CD4-positive, alpha-beta T cell (primary cell): ENCODE results near the gene EZH1. TPM values are rescaled to one million over a fixed set of nuclear protein-coding genes. Genes with fewer than 3 reads are reported as not detected.

Source experiments
- ATAC-seq: fragments of 200-7000 bp; cut with Tn5 transposase; one replicate; pipeline ENCODE4 v1.10.0; 2022; ENCODE audit warnings: mild to moderate bottlenecking; ENCODE audit not compliant: poor library complexity
- CTCF ChIA-PET: fragments of 350-600 bp; sonication (Branson Sonifier 250); formaldehyde crosslinking; loops from one replicate; lab custom pipeline; 2021; ENCODE audit warnings: antibody characterized with exemption, inconsistent platforms; lab: Charles Lee
- POLR2A ChIA-PET: fragments of 350-600 bp; sonication (Branson Sonifier 250); formaldehyde crosslinking; loops from one replicate; lab custom pipeline; 2021; ENCODE audit warnings: antibody characterized with exemption, inconsistent platforms; lab: Charles Lee
- DNase-seq, 14 experiments: peaks; one replicate each; pipeline ENCODE4 v3.0.0-alpha.2; 2013 to 2020; ENCODE audit warnings: mixed read lengths in 2 of 14
- H3K27ac ChIP-seq, 2 donors: one replicate each; pipeline versions ENCODE4 v1.5.1 to v1.7.0; 2013; ENCODE audit warnings: low read length in 2 of 2, low read depth in 1 of 2, mild to moderate bottlenecking in 1 of 2
- H3K27me3 ChIP-seq, 2 experiments: 1 replicate in 1 of 2; 2 replicates in 1 of 2; pipeline versions ENCODE4 v1.6.1 to v1.7.0; 2013; ENCODE audit warnings: low read length in 2 of 2, control low read depth in 1 of 2, mild to moderate bottlenecking in 1 of 2, moderate library complexity in 1 of 2; ENCODE audit not compliant: insufficient read depth in 2 of 2, control insufficient read depth in 1 of 2
- H3K36me3 ChIP-seq: one replicate; pipeline ENCODE4 v1.6.1; 2013; ENCODE audit warnings: low read length, control low read depth; ENCODE audit not compliant: insufficient read depth
- H3K4me1 ChIP-seq: one replicate; pipeline ENCODE4 v1.6.1; 2013; ENCODE audit warnings: low read length, control low read depth; ENCODE audit not compliant: insufficient read depth
- H3K4me3 ChIP-seq: one replicate; pipeline ENCODE4 v1.5.1; 2013; ENCODE audit warnings: mild to moderate bottlenecking, low read length, moderate library complexity
- H3K9me3 ChIP-seq, 2 experiments: 1 replicate in 1 of 2; 2 replicates in 1 of 2; pipeline versions ENCODE4 v1.6.1 to v1.7.0; 2013; ENCODE audit warnings: low read length in 2 of 2, mild to moderate bottlenecking in 2 of 2, control low read depth in 1 of 2, moderate library complexity in 1 of 2; ENCODE audit not compliant: control insufficient read depth in 1 of 2, insufficient read depth in 1 of 2
- H3K27ac Mint-ChIP-seq: one replicate; pipeline ENCODE4 v1.8.0; 2020; ENCODE audit warnings: mixed read lengths
- H3K27me3 Mint-ChIP-seq: one replicate; pipeline ENCODE4 v1.8.0; 2021; ENCODE audit warnings: mixed read lengths
- H3K36me3 Mint-ChIP-seq: one replicate; pipeline ENCODE4 v1.8.0; 2021; ENCODE audit warnings: low read depth, mixed read lengths
- H3K4me1 Mint-ChIP-seq: one replicate; pipeline ENCODE4 v1.8.0; 2021; ENCODE audit warnings: low read depth, mixed read lengths
- H3K4me3 Mint-ChIP-seq: one replicate; pipeline ENCODE4 v1.8.0; 2020; ENCODE audit warnings: mild to moderate bottlenecking, mixed read lengths
- H3K9me3 Mint-ChIP-seq: one replicate; pipeline ENCODE4 v1.8.0; 2020; ENCODE audit warnings: mixed read lengths
- CTCF ChIP-seq: fragments of 200-600 bp; IDR thresholded peaks from one replicate; pipeline ENCODE4 v1.8.0; 2022; ENCODE audit warnings: antibody characterized with exemption, mild to moderate bottlenecking
- intact Hi-C, 2 experiments: fragments of 100-400 bp; cut with DNase I in 1 of 2; cut with micrococcal nuclease in 1 of 2; formaldehyde crosslinking; loops; one replicate each; pipeline versions ENCODE4 v1.15.1 to v1.9.0; 2023 to 2025; cut with DNase I, micrococcal nuclease
- microRNA-seq: library from miRNA; unstranded; fragments of <30 nt; microRNA quantifications from one replicate; pipeline ENCODE4 v1.2.0, GENCODE V29; 2021; ENCODE audit warnings: borderline microRNAs expressed, borderline replicate concordance
- total RNA-seq, 174 experiments: library from RNA in 2 of 174; stranded (reverse) in 2 of 174; gene quantifications; one replicate each; pipeline ENCODE4 v1.2.3 and lab custom pipeline; 2021 to 2026

EZH1 gene
- total RNA-seq, 2 experiments from 2014 or later: 73.3 to 76.1 TPM

- DNase-seq (no peak), ATAC-seq (no peak)
- Histone ChIP-seq H3K27me3 (peaks cover 9 to 11% of the 10 kb centered on the region in 2 experiments), H3K27ac (no peak overlapping the region), H3K36me3 (no peaks in the 10 kb centered on the region), H3K4me1 (peaks cover 5% of the 10 kb centered on the region), H3K9me3 (no peaks in the 10 kb centered on the region), H3K4me3 (no peak overlapping the region)
- Mint-ChIP-seq H3K36me3 (no peaks in the 10 kb centered on the region), H3K4me3 (no peak overlapping the region), H3K4me1 (peaks cover 9% of the 10 kb centered on the region), H3K27me3 (peaks cover 20% of the 10 kb centered on the region), H3K27ac (no peak overlapping the region), H3K9me3 (no peaks in the 10 kb centered on the region)
- no peak for TF ChIP-seq CTCF
- CTCF ChIA-PET: no interaction called here
- POLR2A ChIA-PET: no interaction called here
- intact Hi-C loops: no loop called here
These were observed 91.4 kb downstream of the EZH1 start for GRCh38 chr17:42653179-42654124.

GRCh38 chr17:42651392-42651791 lies 93.4 kb downstream of the EZH1 start:
- no peak overlapping the region for H3K4me3 Mint-ChIP-seq
- H3K9me3 Mint-ChIP-seq: no peaks in the 10 kb centered on the region
- DNase-seq (no peak), ATAC-seq (no peak)
- ChIA-PET POLR2A (no interaction called here), CTCF (no interaction called here)
- Histone ChIP-seq H3K36me3 (no peaks in the 10 kb centered on the region), H3K4me1 (peaks cover 4% of the 10 kb centered on the region), H3K27me3 (peaks cover 9 to 11% of the 10 kb centered on the region in 2 experiments), H3K9me3 (no peaks in the 10 kb centered on the region), H3K27ac (no peak overlapping the region), H3K4me3 (no peak overlapping the region)
- peaks cover 4% of the 10 kb centered on the region for H3K4me1 Mint-ChIP-seq
- H3K27me3 Mint-ChIP-seq: peaks cover 20% of the 10 kb centered on the region
- TF ChIP-seq CTCF: no peak
- no peaks in the 10 kb centered on the region for H3K36me3 Mint-ChIP-seq
- intact Hi-C loops: no loop called here
- H3K27ac Mint-ChIP-seq: no peak overlapping the region

Small RNA genes within 50 kb of the gene (microRNA-seq; reads per million reads assigned to microRNA genes)
- not detected for gene MIR6780A

Other genes starting within 250 kb of the EZH1 start
- gene NAGLU, start 208.8 kb downstream of the EZH1 start, total RNA-seq: 1 to 10 TPM; 7.8 TPM
- under 1 TPM; 0.80 to 0.81 TPM for gene HSD17B1, start 192.1 kb downstream of the EZH1 start, total RNA-seq
- 10 to 100 TPM; 37.8 to 40.7 TPM for gene COASY, start 182.9 kb downstream of the EZH1 start, total RNA-seq
- 10 to 100 TPM; 29.2 to 32.1 TPM for gene MLX, start 177.9 kb downstream of the EZH1 start, total RNA-seq
- gene PSMC3IP, start 167.3 kb downstream of the EZH1 start, total RNA-seq: 1 to 10 TPM; 2.6 to 3.4 TPM
- 10 to 100 TPM; 46.7 to 48.7 TPM for gene RETREG3, start 135.7 kb downstream of the EZH1 start, total RNA-seq
- gene TUBG1, start 135.4 kb downstream of the EZH1 start, total RNA-seq: 1 to 10 TPM; 7.3 to 8.5 TPM
- 1 to 10 TPM; 9.0 to 9.7 TPM for gene TUBG2, start 85.8 kb downstream of the EZH1 start, total RNA-seq
- 1 to 10 TPM in 1 of 2 experiments, under 1 TPM in 1; 0.60 to 1.1 TPM for gene PLEKHH3, start 68.0 kb downstream of the EZH1 start, total RNA-seq
- gene CCR10, start 63.2 kb downstream of the EZH1 start, total RNA-seq: 1 to 10 TPM; 1.5 to 2.4 TPM
- 1 to 10 TPM; 4.4 to 4.5 TPM for gene CNTNAP1, start 62.5 kb downstream of the EZH1 start, total RNA-seq
- not detected for gene RAMP2, start 16.2 kb upstream of the EZH1 start, total RNA-seq
- gene VPS25, start 28.4 kb upstream of the EZH1 start, total RNA-seq: 10 to 100 TPM; 40.6 to 45.7 TPM
- under 1 TPM; 0.42 to 0.74 TPM for gene WNK4, start 35.6 kb upstream of the EZH1 start, total RNA-seq
- 1 to 10 TPM; 4.0 to 4.5 TPM for gene COA3, start 53.7 kb upstream of the EZH1 start, total RNA-seq
- gene CNTD1, start 53.8 kb upstream of the EZH1 start, total RNA-seq: not detected
- gene BECN1, start 79.2 kb upstream of the EZH1 start, total RNA-seq: 100 to 1,000 TPM; 130 to 138 TPM
- gene PSME3, start 88.4 kb upstream of the EZH1 start, total RNA-seq: 10 to 100 TPM; 62.1 to 62.5 TPM
- 1 to 10 TPM; 2.5 to 2.9 TPM for gene AOC2, start 99.5 kb upstream of the EZH1 start, total RNA-seq
- 1 to 10 TPM in 1 of 2 experiments, under 1 TPM in 1; 0.78 to 1.0 TPM for gene AOC3, start 106.2 kb upstream of the EZH1 start, total RNA-seq
- not detected for gene G6PC1, start 155.8 kb upstream of the EZH1 start, total RNA-seq
- gene AARSD1, start 219.4 kb upstream of the EZH1 start, total RNA-seq: 10 to 100 TPM; 60.4 to 70.8 TPM
- under 1 TPM in 1 of 2 experiments, not detected in 1; 0.20 TPM for gene PTGES3L, start 235.0 kb upstream of the EZH1 start, total RNA-seq
- gene RUNDC1, start 235.5 kb upstream of the EZH1 start, total RNA-seq: 10 to 100 TPM; 11.6 to 11.7 TPM